ENCODE results near the gene LAIR2.

Gene LAIR2

GRCh38 chr19:54541712-54542111, 39.1 kb downstream of the LAIR2 start:
- no peak for DNase-seq

GRCh38 chr19:54548806-54549205, 46.2 kb downstream of the LAIR2 start:
- no peak for DNase-seq

- no peak for DNase-seq
Measured at GRCh38 chr19:54549224-54549623, 46.6 kb downstream of the LAIR2 start.

GRCh38 chr19:54551293-54551692, 48.7 kb downstream of the LAIR2 start:
- no peak for DNase-seq

GRCh38 chr19:54551950-54552912, 49.6 kb downstream of the LAIR2 start:
- no peak for DNase-seq

GRCh38 chr19:54552913-54553310, 50.3 kb downstream of the LAIR2 start:
- DNase-seq: no peak

- DNase-seq: no peak
Measured at GRCh38 chr19:54554006-54554405, 51.4 kb downstream of the LAIR2 start.

GRCh38 chr19:54554896-54555295, 52.3 kb downstream of the LAIR2 start:
- no peak for DNase-seq

- no peak for DNase-seq
Measured at GRCh38 chr19:54556194-54556593, 53.6 kb downstream of the LAIR2 start.

- DNase-seq: no peak
Measured at GRCh38 chr19:54558339-54558738, 55.7 kb downstream of the LAIR2 start.
